Endothelial cell of umbilical vein (primary cell): ENCODE results near the gene CACHD1. TPM values are rescaled to one million over a fixed set of nuclear protein-coding genes. Genes with fewer than 3 reads are reported as not detected.

Experiments used
- BruUV-seq: library from RNA; stranded (reverse); fragments of 400-500 nt; replicated peaks from 2 replicates; lab custom pipeline; 2021; lab: Mats Ljungman, UMichigan
- CTCF ChIA-PET: fragments of 300-600, 350-600 bp; sonication (Branson Sonifier 250); formaldehyde crosslinking; loops from one replicate; lab custom pipeline; 2021; ENCODE audit warnings: antibody characterized with exemption, inconsistent platforms; lab: Charles Lee
- POLR2A ChIA-PET: fragments of 300-600, 350-600 bp; sonication (Branson Sonifier 250); formaldehyde crosslinking; loops from one replicate; lab custom pipeline; 2021; ENCODE audit warnings: antibody characterized with exemption, inconsistent platforms; lab: Charles Lee
- DNase-seq: peaks from one replicate; pipeline ENCODE4 v3.0.0-alpha.2; 2011; ENCODE audit warnings: low read depth, low spot score
- FAIRE-seq: peaks from 2 replicates; lab custom pipeline; 2011; peaks lifted over from hg19 to GRCh38; lab: Jason Lieb, UNC
- H2AFZ ChIP-seq: 2 replicates; pipeline ENCODE4 v1.6.0; 2012; ENCODE audit warnings: low read depth, low read length, control low read depth, inconsistent platforms
- H3K27ac ChIP-seq: 2 replicates; pipeline ENCODE4 v1.5.1; 2011; ENCODE audit warnings: low read depth, mild to moderate bottlenecking, control low read depth, low read length, moderate library complexity; ENCODE audit not compliant: insufficient read depth
- H3K27me3 ChIP-seq, 2 experiments: 2 replicates each; pipeline versions ENCODE4 v1.6.0 to v1.6.1; 2011; ENCODE audit warnings: low read length in 2 of 2, mixed read lengths in 1 of 2; ENCODE audit not compliant: control insufficient read depth in 2 of 2, insufficient read depth in 2 of 2
- H3K36me3 ChIP-seq, 2 experiments: 2 replicates in 1 of 2; 3 replicates in 1 of 2; pipeline ENCODE4 v1.5.1; 2011; ENCODE audit warnings: low read length in 2 of 2, mild to moderate bottlenecking in 1 of 2, moderate library complexity in 1 of 2; ENCODE audit not compliant: control insufficient read depth in 2 of 2, insufficient read depth in 2 of 2; ENCODE audit errors: extremely low read depth in 1 of 2
- H3K4me1 ChIP-seq: 3 replicates; pipeline ENCODE4 v1.5.1; 2011; ENCODE audit warnings: mild to moderate bottlenecking, low read length; ENCODE audit not compliant: control insufficient read depth, insufficient read depth; ENCODE audit errors: extremely low read depth
- H3K4me2 ChIP-seq: 2 replicates; pipeline ENCODE4 v1.6.1; 2011; ENCODE audit warnings: low read length, control low read depth, mixed read lengths; ENCODE audit not compliant: insufficient read depth
- H3K4me3 ChIP-seq, 3 experiments: fragments of 200-600 bp in 1 of 3; sonication (generic), shearing (Covaris generic) in 1 of 3; replicated peaks in 1 of 3; 2 replicates each; pipeline ENCODE4 v1.5.1; 2011 to 2016; ENCODE audit warnings: control low read depth in 3 of 3, low read length in 3 of 3, mild to moderate bottlenecking in 2 of 3, inconsistent platforms in 1 of 3, low read depth in 1 of 3, moderate library complexity in 1 of 3; ENCODE audit not compliant: insufficient read depth in 1 of 3
- H3K79me2 ChIP-seq: 2 replicates; pipeline ENCODE4 v1.6.0; 2012; ENCODE audit warnings: low read length, inconsistent platforms; ENCODE audit not compliant: control insufficient read depth, insufficient read depth
- H3K9ac ChIP-seq: replicated peaks from 2 replicates; pipeline ENCODE3; 2011; ENCODE audit warnings: low read length, control low read depth; ENCODE audit not compliant: insufficient read depth; ENCODE audit errors: extremely low read depth
- H3K9me1 ChIP-seq: replicated peaks from 3 replicates; pipeline ENCODE4 v1.6.0; 2011; ENCODE audit warnings: mild to moderate bottlenecking, low read length; ENCODE audit not compliant: control insufficient read depth, insufficient read depth; ENCODE audit errors: extremely low read depth
- H3K9me3 ChIP-seq: replicated peaks from 2 replicates; pipeline ENCODE4 v1.5.1; 2012; ENCODE audit warnings: low read length, inconsistent platforms; ENCODE audit not compliant: control insufficient read depth, insufficient read depth
- H4K20me1 ChIP-seq: replicated peaks from 2 replicates; pipeline ENCODE3; 2011; ENCODE audit warnings: mild to moderate bottlenecking, low read length; ENCODE audit not compliant: control insufficient read depth, insufficient read depth; ENCODE audit errors: extremely low read depth
- CTCF ChIP-seq, 2 donors: IDR thresholded peaks; 1 replicate in 1 of 2; 2 replicates in 1 of 2; pipeline ENCODE4 v1.5.1; 2011; ENCODE audit warnings: low read length in 2 of 2, mild to moderate bottlenecking in 2 of 2, moderate library complexity in 2 of 2, control low read depth in 1 of 2, inconsistent platforms in 1 of 2, low read depth in 1 of 2; ENCODE audit not compliant: insufficient read depth in 1 of 2; ENCODE audit errors: extremely low read depth in 1 of 2
- EZH2 ChIP-seq: IDR thresholded peaks from 2 replicates; pipeline ENCODE4 v1.6.1; 2012; ENCODE audit warnings: borderline replicate concordance, low read depth, mild to moderate bottlenecking, moderate library complexity, low read length, inconsistent platforms; ENCODE audit not compliant: severe bottlenecking
- FOS ChIP-seq: IDR thresholded peaks from 2 replicates; pipeline ENCODE4 v1.6.1; 2011; ENCODE audit warnings: mild to moderate bottlenecking, low read length, moderate library complexity, borderline replicate concordance; ENCODE audit not compliant: insufficient read depth
- GATA2 ChIP-seq: IDR thresholded peaks from 2 replicates; pipeline ENCODE4 v1.7.0; 2011; ENCODE audit warnings: low read depth, mild to moderate bottlenecking, moderate library complexity, mixed read lengths, low read length; ENCODE audit not compliant: insufficient read length, insufficient read depth
- JUN ChIP-seq: IDR thresholded peaks from 2 replicates; pipeline ENCODE4 v1.6.1; 2011; ENCODE audit warnings: borderline replicate concordance, low read depth; ENCODE audit not compliant: insufficient read length, insufficient read depth
- MAX ChIP-seq: IDR thresholded peaks from 2 replicates; pipeline ENCODE4 v1.6.1; 2011; ENCODE audit not compliant: insufficient read depth, insufficient read length
- MYC ChIP-seq: IDR thresholded peaks from one replicate; pipeline ENCODE4 v1.6.1; 2011; ENCODE audit warnings: mild to moderate bottlenecking, low read depth, low read length
- POLR2A ChIP-seq: IDR thresholded peaks from 2 replicates; pipeline ENCODE4 v1.6.1; 2012; ENCODE audit warnings: low read depth, mild to moderate bottlenecking, control low read depth, low read length
- POLR2AphosphoS5 ChIP-seq: IDR thresholded peaks from 2 replicates; pipeline ENCODE4 v1.6.1; 2012; ENCODE audit warnings: low read depth, mild to moderate bottlenecking, control low read depth, low read length, moderate library complexity; ENCODE audit not compliant: insufficient read depth
- dilution Hi-C: fragments of 300-500 bp; cut with MboI; formaldehyde crosslinking; loops from one replicate; pipeline ENCODE4 v1.15.0; 2019; ENCODE audit warnings: low sequenced_read_pairs; ENCODE audit not compliant: extremely low pct_ligation_motif_present
- intact Hi-C: fragments of 100-400 bp; cut with micrococcal nuclease; formaldehyde crosslinking; loops from one replicate; pipeline ENCODE4 v1.10.0; 2022
- polyA plus RNA-seq, 4 experiments: library from polyadenylated mRNA; depleted of rRNA in 3 of 4; stranded (reverse) in 3 of 4; unstranded in 1 of 4; fragments of >200 nt; gene quantifications; 2 replicates each; pipeline versions ENCODE4 v1.2.1 to v1.2.3, GENCODE V29; 2011 to 2012; ENCODE audit warnings: missing spikeins in 1 of 4
- total RNA-seq: library from RNA; stranded (reverse); gene quantifications from 2 replicates; pipeline ENCODE4 v1.2.3, GENCODE V29; 2021

CACHD1 gene
- total and polyA plus RNA-seq, 2 donors (not counting 3 experiments of a cell fraction or from before 2014, with no cell fraction given): 3.6 to 9.3 TPM

- CTCF ChIA-PET: interaction anchor here (1.9 kb wide), 1 partner anchor 8 kb away, joined by 7 read pairs; no protein-coding TSS in a partner anchor
- TF ChIP-seq POLR2A (no peak), POLR2AphosphoS5 (no peak), FOS (no peak), CTCF (IDR thresholded peaks at IDR 0.05; ENCODE audit: extremely low read depth in 1 of 2, insufficient read depth in 1 of 2, low read depth in 1 of 2, low read length in 2 of 2) (no peak), JUN (no peak), EZH2 (no peak), MYC (no peak), GATA2 (no peak), MAX (no peak)
- Histone ChIP-seq H3K4me3 (no peak overlapping the region), H3K4me2 (no peak overlapping the region), H3K36me3 (peaks cover 0 to 6% of the 10 kb centered on the region in 2 experiments), H3K27me3 (no peaks in the 10 kb centered on the region), H3K79me2 (no peaks in the 10 kb centered on the region), H3K9ac (no peak overlapping the region), H3K27ac (no peak overlapping the region), H3K9me3 (no peaks in the 10 kb centered on the region), H2AFZ (no peak overlapping the region), H4K20me1 (no peaks in the 10 kb centered on the region), H3K9me1 (no peaks in the 10 kb centered on the region), H3K4me1 (peaks cover 20% of the 10 kb centered on the region)
- dilution Hi-C loops (no loop called here), intact Hi-C loops (no loop called here)
- no peak for DNase-seq
- POLR2A ChIA-PET: no interaction called here
- no peak for FAIRE-seq
- no TSS peak for BruUV-seq
These were observed 213.5 kb downstream of the CACHD1 start for GRCh38 chr1:64683419-64683818.
